T-cell (primary cell): ENCODE results near the gene ZNF672. TPM values are rescaled to one million over a fixed set of nuclear protein-coding genes. Genes with fewer than 3 reads are reported as not detected.

Experiments
- ATAC-seq, 4 experiments: fragments of 200-7000 bp in 3 of 4; fragments of 150-1000 bp in 1 of 4; cut with Tn5 transposase; replicated peaks in 1 of 4; 1 replicate in 3 of 4; 2 replicates in 1 of 4; pipeline ENCODE4 v1.10.0; 2021; ENCODE audit warnings: moderate library complexity in 3 of 4, mild to moderate bottlenecking in 2 of 4, moderate number of reproducible peaks in 1 of 4
- CTCF ChIA-PET, 2 donors: fragments of 300-600 bp; sonication (Branson Sonifier 250); formaldehyde crosslinking; loops; one replicate each; lab custom pipeline; 2022; ENCODE audit warnings: antibody characterized with exemption in 2 of 2; lab: Charles Lee
- POLR2A ChIA-PET, 2 donors: fragments of 300-600 bp; sonication (Branson Sonifier 250); formaldehyde crosslinking; loops; one replicate each; lab custom pipeline; 2022; ENCODE audit warnings: antibody characterized with exemption in 2 of 2; lab: Charles Lee
- DNase-seq, 35 experiments: peaks; one replicate each; pipeline versions ENCODE4 v3.0.0 to v3.0.0-alpha.2; 2013 to 2023
- H3K27ac ChIP-seq: one replicate; pipeline ENCODE4 v1.5.1; 2013; ENCODE audit warnings: low read length
- H3K27me3 ChIP-seq, 2 experiments: replicated peaks in 1 of 2; 1 replicate in 1 of 2; 2 replicates in 1 of 2; pipeline versions ENCODE4 v1.6.1 to v1.7.0; 2013; ENCODE audit warnings: low read length in 1 of 2, mixed read lengths in 1 of 2; ENCODE audit not compliant: control insufficient read depth in 2 of 2, insufficient read depth in 2 of 2; ENCODE audit errors: extremely low read depth in 1 of 2
- H3K36me3 ChIP-seq, 2 donors: 1 replicate in 1 of 2; 2 replicates in 1 of 2; pipeline versions ENCODE4 v1.6.1 to v1.7.0; 2013; ENCODE audit warnings: low read length in 1 of 2; ENCODE audit not compliant: control insufficient read depth in 2 of 2, insufficient read depth in 1 of 2; ENCODE audit errors: extremely low read depth in 1 of 2
- H3K4me1 ChIP-seq, 2 experiments: 1 replicate in 1 of 2; 2 replicates in 1 of 2; pipeline versions ENCODE4 v1.6.1 to v1.7.0; 2013; ENCODE audit warnings: low read length in 2 of 2, mixed read lengths in 1 of 2; ENCODE audit not compliant: insufficient read depth in 2 of 2, control insufficient read depth in 1 of 2; ENCODE audit errors: extremely low read depth in 1 of 2
- H3K4me3 ChIP-seq, 2 donors: 1 replicate in 1 of 2; 2 replicates in 1 of 2; pipeline versions ENCODE4 v1.5.1 to v1.7.0; 2013; ENCODE audit warnings: mild to moderate bottlenecking in 2 of 2, low read length in 1 of 2, moderate library complexity in 1 of 2; ENCODE audit not compliant: control insufficient read depth in 1 of 2; ENCODE audit errors: extremely low read depth in 1 of 2
- H3K9me3 ChIP-seq: 2 replicates; pipeline ENCODE4 v1.7.0; 2013
- H3K27ac Mint-ChIP-seq, 2 donors: one replicate each; pipeline ENCODE4 v1.8.0; 2020 to 2021; ENCODE audit warnings: mild to moderate bottlenecking in 2 of 2, mixed read lengths in 2 of 2
- H3K27me3 Mint-ChIP-seq, 2 donors: one replicate each; pipeline ENCODE4 v1.8.0; 2021 to 2022; ENCODE audit warnings: mixed read lengths in 2 of 2
- H3K36me3 Mint-ChIP-seq: one replicate; pipeline ENCODE4 v1.8.0; 2021; ENCODE audit warnings: mixed read lengths
- H3K4me1 Mint-ChIP-seq, 3 donors: one replicate each; pipeline ENCODE4 v1.8.0; 2020 to 2022; ENCODE audit warnings: mixed read lengths in 3 of 3, mild to moderate bottlenecking in 1 of 3
- H3K4me3 Mint-ChIP-seq, 3 donors: one replicate each; pipeline ENCODE4 v1.8.0; 2020 to 2022; ENCODE audit warnings: mild to moderate bottlenecking in 3 of 3, mixed read lengths in 3 of 3, moderate library complexity in 3 of 3
- H3K9me3 Mint-ChIP-seq, 3 donors: one replicate each; pipeline ENCODE4 v1.8.0; 2020 to 2022; ENCODE audit warnings: mixed read lengths in 3 of 3
- WGBS: methylation state at CpG from one replicate; pipeline ENCODE4 v1.1.5; 2013; ENCODE audit warnings: missing lambda C conversion rate; ENCODE audit not compliant: insufficient coverage; 5-methylcytosine and 5-hydroxymethylcytosine counted together
- total RNA-seq, 35 experiments: library from RNA in 6 of 35; stranded (reverse) in 6 of 35; fragments of 120-200 nt in 1 of 35; gene quantifications; one replicate each; pipeline versions ENCODE4 v1.2.1 to v1.2.4 and lab custom pipeline; 2013 to 2026

The ZNF672 gene
- total RNA-seq, 5 donors from 2014 or later (not counting 1 experiment from before 2014, with no cell fraction given) = 27.7 to 46.7 (median 42.1) TPM

GRCh38 chr1:248841702-248842395 is 3.8 kb downstream of the ZNF672 start:
- ATAC-seq = no peak
- no peaks in the 10 kb centered on the region for H3K9me3 ChIP-seq
- Mint-ChIP-seq H3K4me1 (peaks cover 27 to 36% (median 29%) of the 10 kb centered on the region in 3 donors), H3K27me3 (no peaks in the 10 kb centered on the region), H3K27ac (peak overlapping the region in 1 of 2 donors; percentile 1), H3K9me3 (no peaks in the 10 kb centered on the region), H3K4me3 (no peak overlapping the region), H3K36me3 (peaks cover 14% of the 10 kb centered on the region)
- POLR2A ChIA-PET = no interaction called here
- peak in 27 of 35 experiments; percentile 16 to 61 (median 38) for DNase-seq
- no peak overlapping the region for H3K4me3 ChIP-seq
- no peaks in the 10 kb centered on the region for H3K27me3 ChIP-seq
- H3K36me3 ChIP-seq = peaks cover 14 to 24% of the 10 kb centered on the region in 2 donors
- H3K4me1 ChIP-seq = peaks cover 5 to 34% of the 10 kb centered on the region in 2 experiments
- no peak overlapping the region for H3K27ac ChIP-seq
- CTCF ChIA-PET = interaction anchor here (0.7 to 1.3 kb wide), 4 partner anchors 13 to 85 kb away, joined by 3 read pairs; no protein-coding TSS in a partner anchor
- WGBS = 65% methylated on average over 9 of the region's 12 CpGs

- H3K36me3 Mint-ChIP-seq = peaks cover 18% of the 10 kb centered on the region
- peaks cover 27 to 36% (median 29%) of the 10 kb centered on the region in 3 donors for H3K4me1 Mint-ChIP-seq
- no peak overlapping the region for H3K27ac ChIP-seq
- POLR2A ChIA-PET = no interaction called here
- ATAC-seq (no peak), DNase-seq (no peak)
- no peaks in the 10 kb centered on the region for H3K27me3 ChIP-seq
- WGBS = 98% methylated on average over 5 of the region's 8 CpGs
- H3K9me3 ChIP-seq = no peaks in the 10 kb centered on the region
- CTCF ChIA-PET = interaction anchor here in 1 of 2 donors (1.1 kb wide), 1 partner anchor 84 kb away, joined by 3 read pairs; no protein-coding TSS in a partner anchor
- no peak overlapping the region for H3K4me3 ChIP-seq
- no peak overlapping the region for H3K27ac Mint-ChIP-seq
- peaks cover 3 to 25% of the 10 kb centered on the region in 2 experiments for H3K4me1 ChIP-seq
- no peaks in the 10 kb centered on the region for H3K27me3 Mint-ChIP-seq
- H3K36me3 ChIP-seq = peaks cover 24 to 31% of the 10 kb centered on the region in 2 donors
- H3K9me3 Mint-ChIP-seq = no peaks in the 10 kb centered on the region
- H3K4me3 Mint-ChIP-seq = no peak overlapping the region
Observed at GRCh38 chr1:248842781-248843331, 4.8 kb downstream of the ZNF672 start.

GRCh38 chr1:248843687-248844086 is 5.7 kb downstream of the ZNF672 start:
- Histone ChIP-seq H3K4me3 (no peak overlapping the region), H3K36me3 (peaks cover 25 to 39% of the 10 kb centered on the region in 2 donors), H3K9me3 (no peaks in the 10 kb centered on the region), H3K27ac (no peak overlapping the region), H3K27me3 (no peaks in the 10 kb centered on the region), H3K4me1 (peaks cover 3 to 25% of the 10 kb centered on the region in 2 experiments)
- H3K4me1 Mint-ChIP-seq = peaks cover 27 to 36% (median 29%) of the 10 kb centered on the region in 3 donors
- peaks cover 20% of the 10 kb centered on the region for H3K36me3 Mint-ChIP-seq
- WGBS = 60% methylated on average over 1 of the region's 3 CpGs
- no peak overlapping the region for H3K27ac Mint-ChIP-seq
- ATAC-seq = no peak
- CTCF ChIA-PET = no interaction called here
- no peak overlapping the region for H3K4me3 Mint-ChIP-seq
- no peaks in the 10 kb centered on the region for H3K9me3 Mint-ChIP-seq
- POLR2A ChIA-PET = no interaction called here
- H3K27me3 Mint-ChIP-seq = no peaks in the 10 kb centered on the region
- DNase-seq = no peak

GRCh38 chr1:248844526-248844925 is 6.5 kb downstream of the ZNF672 start:
- H3K27ac Mint-ChIP-seq = no peak overlapping the region
- peaks cover 20 to 28% (median 22%) of the 10 kb centered on the region in 3 donors for H3K4me1 Mint-ChIP-seq
- 94% methylated on average over 8 of the region's 8 CpGs for WGBS
- H3K27me3 Mint-ChIP-seq = no peaks in the 10 kb centered on the region
- peaks cover 0 to 18% of the 10 kb centered on the region in 2 experiments for H3K4me1 ChIP-seq
- POLR2A ChIA-PET = no interaction called here
- no peak overlapping the region for H3K4me3 ChIP-seq
- H3K4me3 Mint-ChIP-seq = no peak overlapping the region
- no peak overlapping the region for H3K27ac ChIP-seq
- peaks cover 24% of the 10 kb centered on the region for H3K36me3 Mint-ChIP-seq
- H3K27me3 ChIP-seq = no peaks in the 10 kb centered on the region
- peaks cover 30 to 48% of the 10 kb centered on the region in 2 donors for H3K36me3 ChIP-seq
- ATAC-seq = no peak
- no peak for DNase-seq
- no peaks in the 10 kb centered on the region for H3K9me3 ChIP-seq
- H3K9me3 Mint-ChIP-seq = no peaks in the 10 kb centered on the region
- CTCF ChIA-PET = interaction anchor here in 1 of 2 donors (0.6 kb wide), 1 partner anchor 1462 kb away, joined by 4 read pairs; no protein-coding TSS in a partner anchor

- ChIA-PET CTCF (no interaction called here), POLR2A (interaction anchor here in 1 of 2 donors (0.7 kb wide), 1 partner anchor 25 kb away, joined by 4 read pairs; no protein-coding TSS in a partner anchor)
- no peaks in the 10 kb centered on the region for H3K9me3 Mint-ChIP-seq
- H3K36me3 ChIP-seq = peaks cover 33 to 59% of the 10 kb centered on the region in 2 donors
- peaks cover 24% of the 10 kb centered on the region for H3K36me3 Mint-ChIP-seq
- H3K4me3 Mint-ChIP-seq = no peak overlapping the region
- no peak overlapping the region for H3K27ac ChIP-seq
- WGBS = 99% methylated on average over 75 of the region's 76 CpGs
- H3K4me3 ChIP-seq = no peak overlapping the region
- peaks cover 0 to 13% of the 10 kb centered on the region in 2 experiments for H3K4me1 ChIP-seq
- no peaks in the 10 kb centered on the region for H3K9me3 ChIP-seq
- H3K27me3 Mint-ChIP-seq = no peaks in the 10 kb centered on the region
- peak in 1 of 35 experiments; percentile 12 for DNase-seq
- H3K27me3 ChIP-seq = no peaks in the 10 kb centered on the region
- ATAC-seq = no peak
- peaks cover 0 to 2% (median under 1%) of the 10 kb centered on the region in 3 donors for H3K4me1 Mint-ChIP-seq
- H3K27ac Mint-ChIP-seq = no peak overlapping the region
Observed at GRCh38 chr1:248847181-248847955, 9.3 kb downstream of the ZNF672 start.
